GM12872 (cell line): ENCODE results near the gene FBXW11.

Experiments
- TF ChIP-seq, protein P1 (sequence below): IDR thresholded peaks from 3 replicates; pipeline ENCODE4 v1.5.1; 2011; ENCODE audit warnings: low read depth, mild to moderate bottlenecking, low read length, moderate library complexity; ENCODE audit not compliant: insufficient read depth

The FBXW11 gene

DNA sequence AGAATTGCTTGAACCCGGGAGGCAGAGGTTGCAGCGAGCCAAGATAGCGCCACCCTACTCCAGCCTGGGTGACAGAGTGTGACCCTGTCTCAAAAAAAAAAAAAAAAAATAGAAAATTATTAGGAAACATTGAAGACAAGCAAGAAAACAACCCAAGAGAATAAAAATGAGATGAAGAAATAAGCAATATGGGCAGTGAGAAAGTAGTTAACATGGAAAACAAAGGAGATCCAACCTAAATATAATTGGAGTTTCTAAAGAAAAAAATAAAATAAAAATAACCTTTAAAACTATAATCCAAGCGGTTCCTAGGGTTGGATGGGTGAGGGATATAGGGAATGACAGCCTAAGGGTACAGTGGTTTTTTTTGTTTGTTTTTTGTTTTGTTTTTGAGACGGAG lies 71.9 kb downstream of the FBXW11 start:
- TF ChIP-seq, protein P1, sequence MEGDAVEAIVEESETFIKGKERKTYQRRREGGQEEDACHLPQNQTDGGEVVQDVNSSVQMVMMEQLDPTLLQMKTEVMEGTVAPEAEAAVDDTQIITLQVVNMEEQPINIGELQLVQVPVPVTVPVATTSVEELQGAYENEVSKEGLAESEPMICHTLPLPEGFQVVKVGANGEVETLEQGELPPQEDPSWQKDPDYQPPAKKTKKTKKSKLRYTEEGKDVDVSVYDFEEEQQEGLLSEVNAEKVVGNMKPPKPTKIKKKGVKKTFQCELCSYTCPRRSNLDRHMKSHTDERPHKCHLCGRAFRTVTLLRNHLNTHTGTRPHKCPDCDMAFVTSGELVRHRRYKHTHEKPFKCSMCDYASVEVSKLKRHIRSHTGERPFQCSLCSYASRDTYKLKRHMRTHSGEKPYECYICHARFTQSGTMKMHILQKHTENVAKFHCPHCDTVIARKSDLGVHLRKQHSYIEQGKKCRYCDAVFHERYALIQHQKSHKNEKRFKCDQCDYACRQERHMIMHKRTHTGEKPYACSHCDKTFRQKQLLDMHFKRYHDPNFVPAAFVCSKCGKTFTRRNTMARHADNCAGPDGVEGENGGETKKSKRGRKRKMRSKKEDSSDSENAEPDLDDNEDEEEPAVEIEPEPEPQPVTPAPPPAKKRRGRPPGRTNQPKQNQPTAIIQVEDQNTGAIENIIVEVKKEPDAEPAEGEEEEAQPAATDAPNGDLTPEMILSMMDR: no peak

DNA sequence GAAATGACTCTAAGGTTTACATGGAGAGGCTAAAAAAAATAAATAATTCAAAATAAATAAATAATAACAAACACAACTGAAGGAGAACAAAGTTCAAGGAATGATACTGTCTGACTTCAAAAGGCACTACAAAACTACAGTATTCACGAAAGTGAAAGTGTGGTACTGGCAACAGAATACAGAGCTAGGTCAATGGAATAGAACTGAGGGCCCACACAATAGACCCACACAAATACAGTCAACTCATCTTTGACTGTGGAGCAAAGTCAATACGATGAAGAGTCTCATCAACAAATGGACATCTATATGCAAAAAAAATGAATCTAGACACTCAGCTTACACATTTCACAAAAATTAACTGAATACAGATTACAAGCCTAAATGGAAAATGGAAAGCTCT lies 75.3 kb downstream of the FBXW11 start:
- TF ChIP-seq, protein P1: no peak

DNA sequence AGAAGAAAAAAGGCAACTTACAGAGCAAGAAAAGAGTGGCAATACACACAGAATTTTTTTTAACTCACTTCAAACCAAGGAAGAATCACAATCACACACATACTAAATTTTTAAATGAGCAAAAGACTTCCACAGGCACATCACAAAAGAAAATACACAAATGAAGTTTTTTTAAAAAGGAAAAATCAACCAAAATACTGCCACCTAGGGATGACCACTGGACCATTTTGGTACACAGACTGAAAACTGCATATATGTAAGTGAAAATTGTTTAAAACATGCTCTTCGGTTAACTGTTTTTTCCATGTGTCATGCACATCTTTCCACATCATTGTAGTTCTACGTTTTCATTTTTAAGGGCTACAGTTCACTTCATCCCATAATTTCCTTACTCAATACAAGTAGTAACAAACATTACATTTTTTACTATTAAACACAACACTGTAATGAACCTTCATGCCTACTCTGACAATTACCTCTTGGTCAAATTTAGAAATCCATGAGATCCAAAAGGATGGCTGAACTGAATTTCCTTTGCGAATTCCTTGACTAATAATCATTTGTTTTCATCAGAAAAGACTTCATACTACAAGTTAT lies 79.0 kb downstream of the FBXW11 start:
- TF ChIP-seq, protein P1: peak; percentile 48; the same call in 2 of the 3 replicates

DNA sequence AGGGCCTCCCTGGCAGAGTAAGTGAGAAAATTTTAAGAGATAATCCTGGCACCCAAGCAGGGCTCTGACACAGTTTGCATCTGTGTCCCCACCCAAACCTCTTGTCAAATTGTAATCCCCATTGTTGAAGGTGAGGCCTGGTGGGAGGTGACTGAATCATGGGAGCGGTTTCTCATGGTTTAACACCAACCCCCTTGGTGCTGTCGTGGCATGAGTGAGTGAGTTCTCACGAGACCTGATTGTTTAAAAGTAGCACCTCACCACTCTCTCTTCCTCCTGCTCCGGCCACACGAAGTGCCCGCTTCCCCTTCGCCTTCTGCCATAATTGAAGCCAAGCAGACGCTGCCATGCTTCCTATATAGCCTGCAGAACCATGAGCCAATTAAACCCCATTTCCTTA lies 80.1 kb downstream of the FBXW11 start:
- TF ChIP-seq, protein P1: no peak

DNA sequence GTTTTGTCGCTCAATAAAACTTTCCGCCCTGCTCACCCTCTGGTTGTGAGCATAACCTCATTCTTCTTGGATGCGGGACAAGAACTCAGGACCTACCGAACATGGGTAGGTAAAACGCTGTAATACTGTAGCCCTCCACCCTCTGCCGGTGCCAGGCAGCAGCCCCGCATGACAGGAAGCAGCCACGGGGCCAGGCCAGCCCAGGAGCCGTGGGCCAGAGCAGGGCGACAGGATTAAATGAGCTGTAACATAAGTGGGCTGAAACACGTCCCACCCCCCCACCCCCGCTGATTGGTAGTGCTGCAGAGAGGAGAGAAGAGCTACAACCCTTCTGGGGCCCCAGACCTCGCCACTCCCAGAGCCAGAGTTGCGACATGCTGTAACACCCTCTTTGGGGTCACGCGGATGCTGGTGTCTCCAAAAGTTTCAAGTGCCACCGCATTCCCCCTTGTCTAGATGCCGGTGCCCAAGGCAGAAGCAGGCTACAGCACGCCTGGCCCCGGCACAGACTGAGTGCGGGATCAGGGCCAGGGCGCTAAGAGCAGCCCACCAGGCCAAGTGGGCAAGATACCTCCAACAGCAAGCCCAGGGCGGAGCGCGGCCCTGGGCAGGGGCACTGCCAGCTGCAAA lies 81.8 kb downstream of the FBXW11 start:
- TF ChIP-seq, protein P1: no peak

DNA sequence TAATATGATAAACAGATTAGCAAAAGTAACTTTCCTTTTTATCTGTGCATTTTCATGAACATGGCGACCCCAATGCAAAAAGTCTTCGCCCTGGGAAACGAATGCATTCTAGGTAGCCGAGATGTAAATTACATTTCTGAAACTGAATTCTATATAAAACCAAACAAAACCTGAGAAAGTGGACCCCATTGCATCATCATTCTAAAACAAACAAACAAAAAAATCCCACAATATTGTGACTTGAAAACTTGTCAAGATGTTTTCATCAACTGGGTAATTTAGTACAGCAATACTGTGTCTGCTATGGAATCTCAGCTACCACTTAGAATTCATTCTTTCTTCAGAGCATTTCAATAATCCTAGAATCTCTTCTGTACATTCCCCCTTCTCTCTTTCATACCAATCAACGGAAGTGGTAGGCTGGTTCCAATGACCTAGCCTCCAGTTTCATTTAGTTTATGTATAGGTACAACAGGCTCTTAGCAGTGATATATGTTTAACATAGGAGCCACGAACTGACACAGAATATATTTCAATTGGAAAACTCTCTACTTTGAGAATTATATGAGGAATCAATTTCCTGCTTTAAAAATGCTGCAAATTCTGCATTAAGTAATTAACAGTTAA lies 85.6 kb downstream of the FBXW11 start:
- TF ChIP-seq, protein P1: no peak

DNA sequence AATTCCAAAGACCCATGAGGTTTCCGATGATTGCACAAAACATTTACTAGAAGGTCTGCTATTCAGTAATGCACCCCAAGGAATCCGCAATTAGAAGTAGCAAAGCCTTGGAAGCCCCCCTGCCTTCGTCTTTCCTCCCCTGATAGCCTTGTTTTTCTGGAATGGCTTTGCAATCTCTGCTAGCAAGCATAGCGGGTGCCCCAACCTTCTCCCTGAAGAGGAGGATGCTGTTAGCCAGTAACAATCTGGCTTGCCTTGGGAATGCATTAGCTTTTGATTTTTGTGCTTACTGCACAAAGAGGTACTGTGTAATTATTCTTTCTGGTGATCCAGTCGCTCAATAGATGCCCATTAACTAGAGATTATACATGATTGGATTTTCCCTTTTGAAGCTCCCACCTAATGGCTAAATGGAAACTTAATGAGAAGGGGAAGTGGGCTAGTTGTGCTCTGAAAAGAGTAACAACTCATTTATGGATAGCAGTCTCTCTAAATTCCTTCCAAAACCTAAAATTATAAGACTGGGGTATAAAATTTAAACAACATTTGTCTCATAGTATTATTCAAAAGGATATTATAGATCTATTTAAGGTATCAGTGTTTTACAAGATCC lies 91.6 kb downstream of the FBXW11 start:
- TF ChIP-seq, protein P1: no peak
